D721Med (cell line): ENCODE data around the gene MEGF6.

Source experiments
- DNase-seq: peaks from one replicate; pipeline ENCODE4 v3.0.0; 2011; ENCODE audit warnings: low spot score; ENCODE audit not compliant: insufficient read length
- FAIRE-seq: peaks from 2 replicates; lab custom pipeline; 2011; peaks lifted over from hg19 to GRCh38; lab: Jason Lieb, UNC
- TF ChIP-seq, protein P1 (sequence below): IDR thresholded peaks from 2 replicates; pipeline ENCODE4 v1.5.1; 2012; ENCODE audit warnings: mild to moderate bottlenecking, control low read depth; ENCODE audit not compliant: insufficient read depth; ENCODE audit errors: missing control alignments

The MEGF6 gene

GRCh38 chr1:3441880-3442279 is 169.4 kb downstream of the MEGF6 start:
- no peak for FAIRE-seq
- no peak for DNase-seq
- TF ChIP-seq, protein P1, sequence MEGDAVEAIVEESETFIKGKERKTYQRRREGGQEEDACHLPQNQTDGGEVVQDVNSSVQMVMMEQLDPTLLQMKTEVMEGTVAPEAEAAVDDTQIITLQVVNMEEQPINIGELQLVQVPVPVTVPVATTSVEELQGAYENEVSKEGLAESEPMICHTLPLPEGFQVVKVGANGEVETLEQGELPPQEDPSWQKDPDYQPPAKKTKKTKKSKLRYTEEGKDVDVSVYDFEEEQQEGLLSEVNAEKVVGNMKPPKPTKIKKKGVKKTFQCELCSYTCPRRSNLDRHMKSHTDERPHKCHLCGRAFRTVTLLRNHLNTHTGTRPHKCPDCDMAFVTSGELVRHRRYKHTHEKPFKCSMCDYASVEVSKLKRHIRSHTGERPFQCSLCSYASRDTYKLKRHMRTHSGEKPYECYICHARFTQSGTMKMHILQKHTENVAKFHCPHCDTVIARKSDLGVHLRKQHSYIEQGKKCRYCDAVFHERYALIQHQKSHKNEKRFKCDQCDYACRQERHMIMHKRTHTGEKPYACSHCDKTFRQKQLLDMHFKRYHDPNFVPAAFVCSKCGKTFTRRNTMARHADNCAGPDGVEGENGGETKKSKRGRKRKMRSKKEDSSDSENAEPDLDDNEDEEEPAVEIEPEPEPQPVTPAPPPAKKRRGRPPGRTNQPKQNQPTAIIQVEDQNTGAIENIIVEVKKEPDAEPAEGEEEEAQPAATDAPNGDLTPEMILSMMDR, result no peak

DNA sequence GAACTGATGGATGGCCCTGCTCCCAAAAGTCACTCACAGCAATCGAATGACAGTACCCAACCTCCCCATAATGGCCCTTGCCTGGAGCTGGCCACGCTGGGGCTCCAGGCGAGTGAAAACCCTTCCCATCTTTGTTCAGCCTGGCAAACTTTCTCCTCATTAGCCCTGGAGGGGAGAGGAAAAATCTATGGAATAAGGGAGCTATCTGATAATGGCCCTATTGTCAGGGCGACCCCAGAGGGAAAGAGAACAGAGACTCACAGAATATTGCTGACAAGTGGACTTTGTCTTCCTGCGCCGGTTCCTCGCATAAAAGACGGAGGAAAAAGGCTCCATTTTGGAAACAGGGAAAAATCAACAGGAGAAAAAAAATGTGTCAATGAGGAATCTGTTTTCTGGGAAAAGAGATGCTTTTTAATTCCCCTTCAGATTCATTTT is 169.9 kb downstream of the MEGF6 start:
- FAIRE-seq (no peak), DNase-seq (no peak)
- TF ChIP-seq, protein P1, result no peak

DNA sequence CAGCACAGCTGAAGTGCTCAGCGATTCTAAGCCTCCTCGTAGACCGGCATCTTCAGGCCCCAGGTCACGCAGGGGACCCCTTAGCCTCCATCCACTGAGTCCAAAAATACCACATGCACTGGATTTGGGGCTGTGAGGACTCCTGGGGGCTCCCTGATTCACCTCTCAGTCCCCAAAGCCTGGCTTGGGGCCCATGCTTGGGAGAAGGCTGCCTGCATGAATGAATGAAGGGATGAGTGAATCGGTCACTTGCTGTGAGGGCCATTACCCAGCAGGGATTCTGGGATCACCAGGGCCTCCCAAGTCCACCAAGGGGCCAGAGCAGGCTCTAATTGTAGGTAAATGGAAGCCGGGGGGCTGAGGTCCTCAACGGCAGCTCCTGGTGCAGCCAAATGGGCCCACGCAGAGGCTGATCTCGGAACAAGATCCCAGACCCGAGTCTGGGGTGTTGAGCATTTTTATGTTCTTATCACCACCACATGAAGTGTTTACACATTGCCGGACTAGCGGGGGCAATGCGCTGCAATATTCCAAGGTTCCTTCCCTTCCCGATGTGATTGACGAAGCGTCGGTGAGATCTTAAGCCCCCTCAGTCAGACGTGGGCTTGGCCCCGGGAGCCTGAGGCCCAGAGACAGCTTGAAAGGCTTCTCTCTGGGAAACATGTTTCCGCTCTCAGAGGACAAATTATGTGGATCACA is 170.4 kb downstream of the MEGF6 start:
- DNase-seq (no peak), FAIRE-seq (no peak)
- TF ChIP-seq, protein P1, result no peak

GRCh38 chr1:3440300-3440681 is 171.0 kb downstream of the MEGF6 start:
- FAIRE-seq (no peak), DNase-seq (no peak)
- TF ChIP-seq, protein P1, result no peak
